ENCODE results near the gene CZIB. TPM values are rescaled to one million over a fixed set of nuclear protein-coding genes. Genes with fewer than 3 reads are reported as not detected.
A peak's percentile ranks its signal among the peaks of the same experiment; 100 is the strongest.

The CZIB gene
- total and polyA plus RNA-seq, 2 of the 13 experiments (the other 11 are each of a cell fraction or from before 2014, with no cell fraction given), result 49.2 to 67.0 TPM

GRCh38 chr1:53238197-53239155 lies 18.0 kb upstream of the CZIB start, which contains the start of gene MAGOH (continued):
- TF ChIP-seq ZMYM2 (CRISPR knock-in tag; IDR thresholded peaks at IDR 0.05) (no peak), TARDBP (CRISPR knock-in tag; IDR thresholded peaks at IDR 0.05) (peak; percentile 84; the same call in 1 of the 2 replicates), ZNF230 (CRISPR knock-in tag; IDR thresholded peaks at IDR 0.05) (0 out of 2 replicates have a peak, but pooled peaks have one; percentile 29), FOXA3 (CRISPR knock-in tag; IDR thresholded peaks at IDR 0.05) (peak; percentile 66), ZNF556 (CRISPR knock-in tag; IDR thresholded peaks at IDR 0.05; ENCODE audit: borderline replicate concordance) (peak; percentile 59; the same call in 1 of the 2 replicates), IRF9 (CRISPR knock-in tag; IDR thresholded peaks at IDR 0.05; ENCODE audit: borderline replicate concordance) (no peak), HNRNPH1 (optimal IDR thresholded peaks at IDR 0.05; ENCODE audit: low read depth, low read length) (no peak), SMC3 (IDR thresholded peaks at IDR 0.05; ENCODE audit: low read length) (no peak), HIVEP1 (CRISPR knock-in tag; IDR thresholded peaks at IDR 0.05) (peak; percentile 88), TEF (CRISPR knock-in tag; IDR thresholded peaks at IDR 0.05) (no peak), ETS1 (CRISPR knock-in tag; IDR thresholded peaks at IDR 0.05) (peak; percentile 76; the same call in 1 of the 2 replicates), ZNF260 (CRISPR knock-in tag; IDR thresholded peaks at IDR 0.05; ENCODE audit: borderline replicate concordance, low read depth) (no peak), NAIF1 (CRISPR knock-in tag; IDR thresholded peaks at IDR 0.05; ENCODE audit: borderline replicate concordance) (no peak), ZNF451 (CRISPR knock-in tag; IDR thresholded peaks at IDR 0.05) (0 out of 2 replicates have a peak, but pooled peaks have one; percentile 33), PRPF4 (IDR thresholded peaks at IDR 0.05; ENCODE audit: low read depth, low read length, poor library complexity, severe bottlenecking) (no peak), ZNF383 (CRISPR knock-in tag; IDR thresholded peaks at IDR 0.05; ENCODE audit: borderline replicate concordance) (no peak), SPEN (CRISPR knock-in tag; IDR thresholded peaks at IDR 0.05; ENCODE audit: low read depth) (peak; percentile 91)

All from HepG2 (cell line).